K562 (cell line): ENCODE measurements around the gene SLC23A2. TPM values are rescaled to one million over a fixed set of nuclear protein-coding genes. Genes with fewer than 3 reads are reported as not detected.

ENCODE experiments used
- ATAC-seq: fragments of 200-7000 bp; cut with Tn5 transposase; 3 replicates; pipeline ENCODE4 v1.9.1; 2020; ENCODE audit warnings: moderate library complexity
- BruUV-seq: library from RNA; stranded (reverse); fragments of 400-500 nt; replicated peaks from 2 replicates; lab custom pipeline; 2021; lab: Mats Ljungman, UMichigan
- CTCF ChIA-PET: fragments of 300-600 bp; formaldehyde crosslinking; extraction: SDS; loops from one replicate; lab custom pipeline; 2021; ENCODE audit warnings: low intra/inter-chr PET ratio; lab: Yijun Ruan, JAX
- POLR2A ChIA-PET: fragments of 300-600, 350-650 bp; sonication (Branson Sonifier 250); formaldehyde crosslinking; extraction: SDS; loops from one replicate; lab custom pipeline; 2021; ENCODE audit warnings: antibody characterized with exemption, inconsistent platforms; lab: Yijun Ruan, JAX
- DNase-seq, 4 experiments: peaks; one replicate each; pipeline versions ENCODE4 v3.0.0 to v3.0.0-alpha.2; 2011 to 2018; ENCODE audit warnings: low spot score in 3 of 4, mixed read lengths in 3 of 4; ENCODE audit errors: extremely low read depth in 1 of 4
- FAIRE-seq: peaks from 2 replicates; lab custom pipeline; 2011; peaks lifted over from hg19 to GRCh38; lab: Jason Lieb, UNC
- H2AFZ ChIP-seq: 2 replicates; pipeline ENCODE4 v1.6.0; 2011; ENCODE audit warnings: low read depth, low read length, control low read depth, inconsistent platforms
- H3K27ac ChIP-seq: fragments of 200-600 bp; 3 replicates; pipeline ENCODE4 v1.8.0; 2011; ENCODE audit warnings: low read depth, mild to moderate bottlenecking, control low read depth, inconsistent platforms, low read length, moderate library complexity, mixed read lengths; ENCODE audit errors: extremely low read depth
- H3K27me3 ChIP-seq, 2 experiments: fragments of 300-600 bp in 1 of 2; 2 replicates in 1 of 2; 3 replicates in 1 of 2; pipeline versions ENCODE4 v1.6.0 to v1.8.0; 2011; ENCODE audit warnings: inconsistent platforms in 2 of 2, low read length in 2 of 2, mild to moderate bottlenecking in 1 of 2, mixed read lengths in 1 of 2, moderate library complexity in 1 of 2; ENCODE audit not compliant: control insufficient read depth in 2 of 2, insufficient read depth in 2 of 2
- H3K36me3 ChIP-seq: fragments of 300-600 bp; 3 replicates; pipeline ENCODE4 v1.8.0; 2011; ENCODE audit warnings: mild to moderate bottlenecking, low read length, inconsistent platforms; ENCODE audit not compliant: control insufficient read depth, insufficient read depth
- H3K4me1 ChIP-seq, 2 experiments: fragments of 200-600 bp in 1 of 2; replicated peaks in 1 of 2; 2 replicates in 1 of 2; 3 replicates in 1 of 2; pipeline versions ENCODE4 v1.5.1 to v1.8.0; 2011; ENCODE audit warnings: inconsistent platforms in 2 of 2, low read length in 2 of 2, mild to moderate bottlenecking in 1 of 2, mixed read lengths in 1 of 2, moderate library complexity in 1 of 2; ENCODE audit not compliant: control insufficient read depth in 2 of 2, insufficient read depth in 2 of 2
- H3K4me2 ChIP-seq: 2 replicates; pipeline ENCODE4 v1.6.1; 2011; ENCODE audit warnings: low read length, control low read depth, inconsistent platforms, mixed read lengths; ENCODE audit not compliant: insufficient read depth
- H3K4me3 ChIP-seq: fragments of 200-600 bp; sonication (generic), shearing (Covaris generic); 2 replicates; pipeline ENCODE4 v1.5.1; 2016; ENCODE audit warnings: control low read depth, inconsistent platforms
- H3K79me2 ChIP-seq: fragments of 200-600 bp; 3 replicates; pipeline ENCODE4 v1.8.0; 2011; ENCODE audit warnings: low read length, inconsistent platforms; ENCODE audit not compliant: control insufficient read depth, insufficient read depth
- H3K9ac ChIP-seq, 2 experiments: 2 replicates each; pipeline versions ENCODE4 v1.6.0 to v1.6.1; 2011; ENCODE audit warnings: low read depth in 2 of 2, low read length in 2 of 2, control low read depth in 1 of 2, inconsistent platforms in 1 of 2, mild to moderate bottlenecking in 1 of 2, mixed read lengths in 1 of 2; ENCODE audit not compliant: insufficient read depth in 1 of 2
- H3K9me1 ChIP-seq: one replicate; pipeline ENCODE4 v1.6.0; 2011; ENCODE audit warnings: inconsistent platforms, mild to moderate bottlenecking, low read length, moderate library complexity; ENCODE audit not compliant: control insufficient read depth, insufficient read depth
- H3K9me3 ChIP-seq: replicated peaks from 2 replicates; pipeline ENCODE4 v1.5.1; 2011; ENCODE audit warnings: low read depth, low read length, inconsistent platforms; ENCODE audit not compliant: control insufficient read depth, insufficient read depth
- H4K20me1 ChIP-seq: replicated peaks from 2 replicates; pipeline ENCODE4 v1.6.1; 2011; ENCODE audit warnings: low read length, inconsistent platforms, mixed read lengths; ENCODE audit not compliant: control insufficient read depth, insufficient read depth
- ARHGAP35 ChIP-seq: fragments of 450-650 bp; IDR thresholded peaks from 2 replicates; pipeline ENCODE4 v1.6.1; 2018; ENCODE audit not compliant: partially characterized antibody
- CCNT2 ChIP-seq: IDR thresholded peaks from 2 replicates; pipeline ENCODE4 v1.6.1; 2011; ENCODE audit warnings: borderline replicate concordance, low read depth, mild to moderate bottlenecking, moderate library complexity, mixed read lengths, low read length; ENCODE audit not compliant: insufficient read length; ENCODE audit errors: extremely low read depth
- ETV5 ChIP-seq: sonication (generic); formaldehyde crosslinking; IDR thresholded peaks from 2 replicates; pipeline ENCODE4 v1.4.0; 2020; ENCODE audit warnings: low read depth, mild to moderate bottlenecking, missing genetic modification reagents
- MAFG ChIP-seq: fragments of 450-650 bp; conservative IDR thresholded peaks from 2 replicates; pipeline ENCODE4 v1.6.1; 2016; ENCODE audit warnings: missing genetic modification characterization, missing compliant biosample characterization
- POLR2G ChIP-seq: fragments of 200-400 bp; formaldehyde crosslinking; IDR thresholded peaks from 2 replicates; pipeline ENCODE4 v1.6.1; 2017; ENCODE audit warnings: low read depth, mild to moderate bottlenecking, antibody characterized with exemption, low read length, moderate library complexity
- TARDBP ChIP-seq: fragments of 450-650 bp; IDR thresholded peaks from 2 replicates; pipeline ENCODE4 v1.6.1; 2016
- TEAD4 ChIP-seq, 2 experiments: sonication (generic) in 1 of 2; formaldehyde crosslinking in 1 of 2; IDR thresholded peaks; 2 replicates each; pipeline versions ENCODE4 v1.6.1 to v1.8.0; 2012 to 2022; ENCODE audit warnings: borderline replicate concordance in 1 of 2, inconsistent platforms in 1 of 2, low read length in 1 of 2, mild to moderate bottlenecking in 1 of 2, missing genetic modification reagents in 1 of 2
- ZBTB17 ChIP-seq: fragments of 450-650 bp; formaldehyde crosslinking; IDR thresholded peaks from 2 replicates; pipeline ENCODE4 v1.4.0; 2020; ENCODE audit warnings: mild to moderate bottlenecking
- ZC3H8 ChIP-seq: fragments of 450-650 bp; IDR thresholded peaks from 2 replicates; pipeline ENCODE4 v1.6.1; 2017
- ZNF143 ChIP-seq: sonication (generic); formaldehyde crosslinking; IDR thresholded peaks from 2 replicates; pipeline ENCODE4 v1.9.0; 2022; ENCODE audit warnings: mild to moderate bottlenecking, missing genetic modification reagents
- ZNF174 ChIP-seq: fragments of 250-450 bp; sonication (Bioruptor Pico); IDR thresholded peaks from 2 replicates; pipeline ENCODE4 v1.4.0; 2020; ENCODE audit warnings: mild to moderate bottlenecking
- ZNF551 ChIP-seq: fragments of 250-450 bp; sonication (Bioruptor Pico); IDR thresholded peaks from 2 replicates; pipeline ENCODE4 v1.5.0; 2021; ENCODE audit warnings: mild to moderate bottlenecking, moderate library complexity
- ZNF584 ChIP-seq: fragments of 200-800 bp; sonication (Bioruptor generic); IDR thresholded peaks from 2 replicates; pipeline ENCODE4 v1.6.1; 2016; ENCODE audit warnings: low read depth, mild to moderate bottlenecking, missing genetic modification characterization, missing compliant biosample characterization
- WGBS: fragments of 100-300 bp; shearing (Covaris generic); methylation state at CpG from one replicate; pipeline ENCODE4 v1.1.6; 2016; ENCODE audit warnings: low coverage, mixed read lengths; ENCODE audit not compliant: insufficient coverage; ENCODE audit errors: missing lambda C conversion rate; 5-methylcytosine and 5-hydroxymethylcytosine counted together
- in situ Hi-C: fragments of 300-500 bp; cut with MboI; formaldehyde crosslinking; loops from 4 replicates; pipeline ENCODE4 v1.15.0; 2018; ENCODE audit warnings: inconsistent platforms, mixed read lengths
- intact Hi-C: fragments of 100-400 bp; cut with micrococcal nuclease; formaldehyde crosslinking; loops from 2 replicates; pipeline ENCODE4 v1.14.2; 2022
- polyA plus RNA-seq, 8 experiments: library from polyadenylated mRNA; depleted of rRNA in 4 of 8; stranded (reverse) in 5 of 8; unstranded in 3 of 8; fragments of >200 nt; fragmentation: Nextera tagmentation in 2 of 8; fragmentation: Illumina TruSeq in 1 of 8; extraction: Ambion mirVana in 2 of 8; extraction: Trizol in 1 of 8; gene quantifications; 2 replicates each; pipeline versions ENCODE4 v1.2.1 to v1.2.3, GENCODE V29; 2011 to 2014; ENCODE audit warnings: inconsistent platforms in 1 of 8, missing spikeins in 1 of 8
- total RNA-seq, 7 experiments: library from RNA; depleted of rRNA in 6 of 7; stranded (reverse); fragments of >200 nt in 6 of 7; fragmentation: Illumina TruSeq in 2 of 7; extraction: Trizol in 2 of 7; gene quantifications; 2 replicates each; pipeline versions ENCODE4 v1.2.1 to v1.2.3, GENCODE V29; 2011 to 2021; ENCODE audit warnings: low replicate concordance in 1 of 7
- TF ChIP-seq, protein P1 (sequence below): fragments of 150-350 bp; conservative IDR thresholded peaks from 2 replicates; pipeline ENCODE4 v1.6.1; 2014; ENCODE audit warnings: low read length
- TF ChIP-seq, protein P2 (sequence below): sonication (generic); formaldehyde crosslinking; IDR thresholded peaks from 2 replicates; pipeline ENCODE4 v1.8.0; 2022; ENCODE audit warnings: mild to moderate bottlenecking, missing genetic modification reagents, borderline replicate concordance
- TF ChIP-seq, protein P3 (sequence below), 2 experiments: IDR thresholded peaks; 2 replicates each; pipeline ENCODE4 v1.6.1; 2012; ENCODE audit warnings: improper control_type of control experiment in 2 of 2, low read depth in 2 of 2, low read length in 2 of 2, borderline replicate concordance in 1 of 2

SLC23A2 gene
- total and polyA plus RNA-seq, 9 of the 15 experiments (the other 6 are each of a cell fraction or from before 2014, with no cell fraction given): 0.39 to 6.7 (median 3.2) TPM

DNA sequence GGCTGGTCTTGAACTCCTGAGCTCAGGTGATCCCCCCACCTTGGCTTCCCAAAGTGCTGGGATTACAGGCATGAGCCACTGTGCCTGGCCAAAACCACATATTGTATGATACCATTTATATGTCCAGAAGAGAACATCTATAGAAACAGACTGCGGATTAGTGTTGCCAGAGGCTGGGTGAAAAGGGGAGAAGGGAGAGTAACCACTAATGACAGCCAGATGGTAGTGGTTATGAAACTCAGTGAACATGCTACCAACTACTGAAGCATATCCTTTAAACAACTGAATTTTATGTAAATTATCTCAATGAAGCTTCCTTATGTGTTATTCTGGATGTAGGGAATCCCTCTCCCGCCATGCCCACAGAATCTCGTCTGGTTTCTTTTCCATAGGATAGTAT lies 15.7 kb downstream of the SLC23A2 start:
- intact Hi-C loops: no loop called here

More for the DNA sequence above, 15.7 kb downstream of the SLC23A2 start:
- Histone ChIP-seq H2AFZ (no peak overlapping the region), H3K4me2 (no peak overlapping the region), H3K4me3 (no peak overlapping the region), H3K9me1 (no peaks in the 10 kb centered on the region), H3K36me3 (no peaks in the 10 kb centered on the region), H3K9me3 (no peaks in the 10 kb centered on the region), H4K20me1 (no peaks in the 10 kb centered on the region; the same call in 1 of the 2 replicates), H3K27me3 (no peaks in the 10 kb centered on the region), H3K79me2 (no peaks in the 10 kb centered on the region), H3K27ac (no peak overlapping the region), H3K9ac (no peak overlapping the region), H3K4me1 (no peaks in the 10 kb centered on the region; a peak in 1 of 5 replicates)
- in situ Hi-C loops: no loop called here
- POLR2A ChIA-PET: interaction anchor here (0.6 kb wide), 1 partner anchor 207 kb away, joined by 3 read pairs; no protein-coding TSS in a partner anchor
- FAIRE-seq: no peak
- BruUV-seq: no TSS peak
- WGBS: 83% methylated on average over 2 of the region's 3 CpGs
- CTCF ChIA-PET: no interaction called here
- DNase-seq: no peak
- TF ChIP-seq ARHGAP35: no peak
- TF ChIP-seq MAFG: no peak
- TF ChIP-seq, protein P1, sequence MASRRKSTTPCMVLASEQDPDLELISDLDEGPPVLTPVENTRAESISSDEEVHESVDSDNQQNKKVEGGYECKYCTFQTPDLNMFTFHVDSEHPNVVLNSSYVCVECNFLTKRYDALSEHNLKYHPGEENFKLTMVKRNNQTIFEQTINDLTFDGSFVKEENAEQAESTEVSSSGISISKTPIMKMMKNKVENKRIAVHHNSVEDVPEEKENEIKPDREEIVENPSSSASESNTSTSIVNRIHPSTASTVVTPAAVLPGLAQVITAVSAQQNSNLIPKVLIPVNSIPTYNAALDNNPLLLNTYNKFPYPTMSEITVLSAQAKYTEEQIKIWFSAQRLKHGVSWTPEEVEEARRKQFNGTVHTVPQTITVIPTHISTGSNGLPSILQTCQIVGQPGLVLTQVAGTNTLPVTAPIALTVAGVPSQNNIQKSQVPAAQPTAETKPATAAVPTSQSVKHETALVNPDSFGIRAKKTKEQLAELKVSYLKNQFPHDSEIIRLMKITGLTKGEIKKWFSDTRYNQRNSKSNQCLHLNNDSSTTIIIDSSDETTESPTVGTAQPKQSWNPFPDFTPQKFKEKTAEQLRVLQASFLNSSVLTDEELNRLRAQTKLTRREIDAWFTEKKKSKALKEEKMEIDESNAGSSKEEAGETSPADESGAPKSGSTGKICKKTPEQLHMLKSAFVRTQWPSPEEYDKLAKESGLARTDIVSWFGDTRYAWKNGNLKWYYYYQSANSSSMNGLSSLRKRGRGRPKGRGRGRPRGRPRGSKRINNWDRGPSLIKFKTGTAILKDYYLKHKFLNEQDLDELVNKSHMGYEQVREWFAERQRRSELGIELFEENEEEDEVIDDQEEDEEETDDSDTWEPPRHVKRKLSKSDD: no peak
- TF ChIP-seq POLR2G: no peak
- TF ChIP-seq ETV5 (CRISPR knock-in tag): no peak
- no peak for TF ChIP-seq CCNT2
- TF ChIP-seq, protein P2, sequence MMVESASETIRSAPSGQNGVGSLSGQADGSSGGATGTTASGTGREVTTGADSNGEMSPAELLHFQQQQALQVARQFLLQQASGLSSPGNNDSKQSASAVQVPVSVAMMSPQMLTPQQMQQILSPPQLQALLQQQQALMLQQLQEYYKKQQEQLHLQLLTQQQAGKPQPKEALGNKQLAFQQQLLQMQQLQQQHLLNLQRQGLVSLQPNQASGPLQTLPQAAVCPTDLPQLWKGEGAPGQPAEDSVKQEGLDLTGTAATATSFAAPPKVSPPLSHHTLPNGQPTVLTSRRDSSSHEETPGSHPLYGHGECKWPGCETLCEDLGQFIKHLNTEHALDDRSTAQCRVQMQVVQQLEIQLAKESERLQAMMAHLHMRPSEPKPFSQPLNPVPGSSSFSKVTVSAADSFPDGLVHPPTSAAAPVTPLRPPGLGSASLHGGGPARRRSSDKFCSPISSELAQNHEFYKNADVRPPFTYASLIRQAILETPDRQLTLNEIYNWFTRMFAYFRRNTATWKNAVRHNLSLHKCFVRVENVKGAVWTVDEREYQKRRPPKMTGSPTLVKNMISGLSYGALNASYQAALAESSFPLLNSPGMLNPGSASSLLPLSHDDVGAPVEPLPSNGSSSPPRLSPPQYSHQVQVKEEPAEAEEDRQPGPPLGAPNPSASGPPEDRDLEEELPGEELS (CRISPR knock-in tag): no peak
- no peak for TF ChIP-seq ZNF551 (CRISPR knock-in tag)
- no peak for TF ChIP-seq ZC3H8
- TF ChIP-seq ZNF584: no peak
- TF ChIP-seq, protein P3, sequence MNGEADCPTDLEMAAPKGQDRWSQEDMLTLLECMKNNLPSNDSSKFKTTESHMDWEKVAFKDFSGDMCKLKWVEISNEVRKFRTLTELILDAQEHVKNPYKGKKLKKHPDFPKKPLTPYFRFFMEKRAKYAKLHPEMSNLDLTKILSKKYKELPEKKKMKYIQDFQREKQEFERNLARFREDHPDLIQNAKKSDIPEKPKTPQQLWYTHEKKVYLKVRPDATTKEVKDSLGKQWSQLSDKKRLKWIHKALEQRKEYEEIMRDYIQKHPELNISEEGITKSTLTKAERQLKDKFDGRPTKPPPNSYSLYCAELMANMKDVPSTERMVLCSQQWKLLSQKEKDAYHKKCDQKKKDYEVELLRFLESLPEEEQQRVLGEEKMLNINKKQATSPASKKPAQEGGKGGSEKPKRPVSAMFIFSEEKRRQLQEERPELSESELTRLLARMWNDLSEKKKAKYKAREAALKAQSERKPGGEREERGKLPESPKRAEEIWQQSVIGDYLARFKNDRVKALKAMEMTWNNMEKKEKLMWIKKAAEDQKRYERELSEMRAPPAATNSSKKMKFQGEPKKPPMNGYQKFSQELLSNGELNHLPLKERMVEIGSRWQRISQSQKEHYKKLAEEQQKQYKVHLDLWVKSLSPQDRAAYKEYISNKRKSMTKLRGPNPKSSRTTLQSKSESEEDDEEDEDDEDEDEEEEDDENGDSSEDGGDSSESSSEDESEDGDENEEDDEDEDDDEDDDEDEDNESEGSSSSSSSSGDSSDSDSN (IDR thresholded peaks at IDR 0.05; ENCODE audit: borderline replicate concordance in 1 of 2, low read depth in 2 of 2, low read length in 2 of 2): no peak
- TF ChIP-seq ZBTB17: no peak
- TF ChIP-seq TARDBP: no peak
- TF ChIP-seq ZNF143 (CRISPR knock-in tag): no peak
- TF ChIP-seq TEAD4 (IDR thresholded peaks at IDR 0.05; ENCODE audit: low read length): no peak
- TF ChIP-seq TEAD4 (CRISPR knock-in tag; IDR thresholded peaks at IDR 0.05; ENCODE audit: borderline replicate concordance): no peak
- no peak for TF ChIP-seq ZNF174 (CRISPR knock-in tag)
- ATAC-seq: no peak
